WTC11 (cell line): ENCODE data around the gene RPIA. TPM values are rescaled to one million over a fixed set of nuclear protein-coding genes. Genes with fewer than 3 reads are reported as not detected.

Experiments
- ATAC-seq: fragments of 200-7000 bp; cut with Tn5 transposase; 2 replicates; pipeline ENCODE4 v1.10.0; 2021; ENCODE audit warnings: mild to moderate bottlenecking, moderate library complexity
- CTCF ChIA-PET: fragments of 300-600 bp; sonication (Branson Sonifier 250); formaldehyde crosslinking; loops from one replicate; lab custom pipeline; 2021; ENCODE audit warnings: antibody characterized with exemption; lab: Charles Lee
- POLR2A ChIA-PET: fragments of 350-600 bp; sonication (Branson Sonifier 250); formaldehyde crosslinking; loops from one replicate; lab custom pipeline; 2021; ENCODE audit warnings: antibody characterized with exemption; lab: Charles Lee
- DNase-seq: peaks from one replicate; pipeline ENCODE4 v3.0.0; 2021; ENCODE audit warnings: low spot score
- H3K27ac Mint-ChIP-seq: 2 replicates; pipeline ENCODE4 v1.8.0; 2021; ENCODE audit warnings: mixed read lengths
- H3K27me3 Mint-ChIP-seq: 2 replicates; pipeline ENCODE4 v1.8.0; 2021; ENCODE audit warnings: low read depth, mild to moderate bottlenecking, moderate library complexity, mixed read lengths
- H3K36me3 Mint-ChIP-seq: 2 replicates; pipeline ENCODE4 v1.8.0; 2021; ENCODE audit warnings: mixed read lengths
- H3K4me1 Mint-ChIP-seq: 2 replicates; pipeline ENCODE4 v1.8.0; 2022; ENCODE audit warnings: mixed read lengths
- H3K4me3 Mint-ChIP-seq: 2 replicates; pipeline ENCODE4 v1.8.0; 2021; ENCODE audit warnings: mild to moderate bottlenecking, moderate library complexity, mixed read lengths
- H3K9me3 Mint-ChIP-seq: 2 replicates; pipeline ENCODE4 v1.8.0; 2021; ENCODE audit warnings: mixed read lengths
- AFF4 ChIP-seq: sonication (generic); formaldehyde crosslinking; IDR thresholded peaks from 2 replicates; pipeline ENCODE4 v1.8.1; 2023; ENCODE audit warnings: mild to moderate bottlenecking, missing genetic modification reagents, borderline replicate concordance
- ATF2 ChIP-seq: sonication (generic); formaldehyde crosslinking; IDR thresholded peaks from 2 replicates; pipeline ENCODE4 v1.8.1; 2022; ENCODE audit warnings: low read depth, missing genetic modification reagents, borderline replicate concordance
- EMX1 ChIP-seq: fragments of 250-450 bp; sonication (Bioruptor Pico); IDR thresholded peaks from 2 replicates; pipeline ENCODE4 v1.8.0; 2021; ENCODE audit warnings: mild to moderate bottlenecking
- FOXP1 ChIP-seq: sonication (generic); formaldehyde crosslinking; IDR thresholded peaks from 2 replicates; pipeline ENCODE4 v1.8.0; 2022; ENCODE audit warnings: missing genetic modification reagents, mild to moderate bottlenecking, moderate library complexity, borderline replicate concordance
- NFATC4 ChIP-seq: fragments of 250-450 bp; sonication (Bioruptor Pico); IDR thresholded peaks from 2 replicates; pipeline ENCODE4 v1.9.0; 2021; ENCODE audit warnings: mild to moderate bottlenecking
- NFE2L1 ChIP-seq: sonication (generic); formaldehyde crosslinking; IDR thresholded peaks from 2 replicates; pipeline ENCODE4 v1.8.1; 2023; ENCODE audit warnings: missing genetic modification reagents
- NR1H2 ChIP-seq: sonication (generic); formaldehyde crosslinking; IDR thresholded peaks from 2 replicates; pipeline ENCODE4 v1.9.0; 2021; ENCODE audit warnings: mild to moderate bottlenecking, moderate library complexity, missing genetic modification reagents
- OVOL2 ChIP-seq: fragments of 250-450 bp; sonication (Bioruptor Pico); IDR thresholded peaks from 2 replicates; pipeline ENCODE4 v1.9.0; 2021; ENCODE audit warnings: mild to moderate bottlenecking, borderline replicate concordance
- PRDM15 ChIP-seq: sonication (generic); formaldehyde crosslinking; IDR thresholded peaks from 2 replicates; pipeline ENCODE4 v1.8.0; 2022; ENCODE audit warnings: missing genetic modification reagents
- PREB ChIP-seq: sonication (generic); formaldehyde crosslinking; IDR thresholded peaks from 2 replicates; pipeline ENCODE4 v1.8.1; 2022; ENCODE audit warnings: mild to moderate bottlenecking, missing genetic modification reagents, moderate library complexity, borderline replicate concordance
- TP53 ChIP-seq: sonication (generic); formaldehyde crosslinking; IDR thresholded peaks from 2 replicates; pipeline ENCODE4 v1.8.1; 2023; ENCODE audit warnings: mild to moderate bottlenecking, missing genetic modification reagents
- ZNF396 ChIP-seq: fragments of 250-450 bp; sonication (Bioruptor Pico); IDR thresholded peaks from 2 replicates; pipeline ENCODE4 v1.8.0; 2021; ENCODE audit warnings: mild to moderate bottlenecking, moderate library complexity, borderline replicate concordance
- ZNF425 ChIP-seq: fragments of 250-450 bp; sonication (Bioruptor Pico); conservative IDR thresholded peaks from 2 replicates; pipeline ENCODE4 v1.9.0; 2021; ENCODE audit warnings: mild to moderate bottlenecking
- ZNF532 ChIP-seq: fragments of 250-450 bp; sonication (Bioruptor Pico); IDR thresholded peaks from 2 replicates; pipeline ENCODE4 v1.9.0; 2021; ENCODE audit warnings: mild to moderate bottlenecking, borderline replicate concordance
- total RNA-seq: library from RNA; stranded (reverse); gene quantifications from 3 replicates; pipeline ENCODE4 v1.2.3, GENCODE V29; 2021
- TF ChIP-seq, protein P1 (sequence below): sonication (generic); formaldehyde crosslinking; IDR thresholded peaks from 2 replicates; pipeline ENCODE4 v1.8.0; 2023; ENCODE audit warnings: missing genetic modification reagents, mild to moderate bottlenecking, borderline replicate concordance

RPIA gene
- total RNA-seq, 1 experiment from 2014 or later, result 23.4 TPM

GRCh38 chr2:88729061-88729745 is 37.7 kb downstream of the RPIA start:
- ATAC-seq (no peak), DNase-seq (no peak)
- Mint-ChIP-seq H3K36me3 (peaks cover 11% of the 10 kb centered on the region), H3K27ac (no peak overlapping the region), H3K4me1 (no peaks in the 10 kb centered on the region), H3K27me3 (no peaks in the 10 kb centered on the region), H3K9me3 (peaks cover 6% of the 10 kb centered on the region), H3K4me3 (no peak overlapping the region)
- POLR2A ChIA-PET, result no interaction called here
- CTCF ChIA-PET, result no interaction called here
- no peak for TF ChIP-seq PREB
- TF ChIP-seq, protein P1, sequence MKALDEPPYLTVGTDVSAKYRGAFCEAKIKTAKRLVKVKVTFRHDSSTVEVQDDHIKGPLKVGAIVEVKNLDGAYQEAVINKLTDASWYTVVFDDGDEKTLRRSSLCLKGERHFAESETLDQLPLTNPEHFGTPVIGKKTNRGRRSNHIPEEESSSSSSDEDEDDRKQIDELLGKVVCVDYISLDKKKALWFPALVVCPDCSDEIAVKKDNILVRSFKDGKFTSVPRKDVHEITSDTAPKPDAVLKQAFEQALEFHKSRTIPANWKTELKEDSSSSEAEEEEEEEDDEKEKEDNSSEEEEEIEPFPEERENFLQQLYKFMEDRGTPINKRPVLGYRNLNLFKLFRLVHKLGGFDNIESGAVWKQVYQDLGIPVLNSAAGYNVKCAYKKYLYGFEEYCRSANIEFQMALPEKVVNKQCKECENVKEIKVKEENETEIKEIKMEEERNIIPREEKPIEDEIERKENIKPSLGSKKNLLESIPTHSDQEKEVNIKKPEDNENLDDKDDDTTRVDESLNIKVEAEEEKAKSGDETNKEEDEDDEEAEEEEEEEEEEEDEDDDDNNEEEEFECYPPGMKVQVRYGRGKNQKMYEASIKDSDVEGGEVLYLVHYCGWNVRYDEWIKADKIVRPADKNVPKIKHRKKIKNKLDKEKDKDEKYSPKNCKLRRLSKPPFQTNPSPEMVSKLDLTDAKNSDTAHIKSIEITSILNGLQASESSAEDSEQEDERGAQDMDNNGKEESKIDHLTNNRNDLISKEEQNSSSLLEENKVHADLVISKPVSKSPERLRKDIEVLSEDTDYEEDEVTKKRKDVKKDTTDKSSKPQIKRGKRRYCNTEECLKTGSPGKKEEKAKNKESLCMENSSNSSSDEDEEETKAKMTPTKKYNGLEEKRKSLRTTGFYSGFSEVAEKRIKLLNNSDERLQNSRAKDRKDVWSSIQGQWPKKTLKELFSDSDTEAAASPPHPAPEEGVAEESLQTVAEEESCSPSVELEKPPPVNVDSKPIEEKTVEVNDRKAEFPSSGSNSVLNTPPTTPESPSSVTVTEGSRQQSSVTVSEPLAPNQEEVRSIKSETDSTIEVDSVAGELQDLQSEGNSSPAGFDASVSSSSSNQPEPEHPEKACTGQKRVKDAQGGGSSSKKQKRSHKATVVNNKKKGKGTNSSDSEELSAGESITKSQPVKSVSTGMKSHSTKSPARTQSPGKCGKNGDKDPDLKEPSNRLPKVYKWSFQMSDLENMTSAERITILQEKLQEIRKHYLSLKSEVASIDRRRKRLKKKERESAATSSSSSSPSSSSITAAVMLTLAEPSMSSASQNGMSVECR (CRISPR knock-in tag), result no peak
- no peak for TF ChIP-seq NFATC4
- TF ChIP-seq NR1H2, result no peak
- no peak for TF ChIP-seq AFF4 (CRISPR knock-in tag)
- no peak for TF ChIP-seq ATF2 (CRISPR knock-in tag)
- TF ChIP-seq EMX1, result no peak
- no peak for TF ChIP-seq FOXP1 (CRISPR knock-in tag)
- TF ChIP-seq OVOL2 (CRISPR knock-in tag), result no peak
- TF ChIP-seq ZNF396, result no peak
- TF ChIP-seq NFE2L1 (CRISPR knock-in tag), result no peak
- TF ChIP-seq TP53 (CRISPR knock-in tag), result no peak
- no peak for TF ChIP-seq ZNF425 (CRISPR knock-in tag)
- TF ChIP-seq PRDM15 (CRISPR knock-in tag), result no peak
- TF ChIP-seq ZNF532 (CRISPR knock-in tag), result no peak
